HEK293T (cell line): Measurements from ENCODE around the gene RFXAP.

Experiments used
- ARNT ChIP-seq: fragments of 450-650 bp; IDR thresholded peaks from 2 replicates; pipeline ENCODE4 v1.6.1; 2017; ENCODE audit warnings: mild to moderate bottlenecking
- CTBP1 ChIP-seq: fragments of 450-650 bp; IDR thresholded peaks from 2 replicates; pipeline ENCODE4 v1.6.1; 2016; ENCODE audit warnings: borderline replicate concordance
- FOXM1 ChIP-seq: fragments of 450-650 bp; IDR thresholded peaks from 2 replicates; pipeline ENCODE4 v1.6.1; 2017; ENCODE audit warnings: mild to moderate bottlenecking, borderline replicate concordance
- SUZ12 ChIP-seq: fragments of 450-650 bp; IDR thresholded peaks from 2 replicates; pipeline ENCODE4 v1.6.1; 2016; ENCODE audit warnings: mild to moderate bottlenecking
- ZNF384 ChIP-seq: fragments of 450-650 bp; IDR thresholded peaks from 2 replicates; pipeline ENCODE4 v1.6.1; 2016

GRCh38 chr13:36850790-36851438 lies 31.9 kb downstream of the RFXAP start:
- TF ChIP-seq CTBP1 (no peak), SUZ12 (no peak), FOXM1 (no peak), ARNT (no peak), ZNF384 (no peak)
